Erythroblast (primary cell): ENCODE measurements around the gene BRF1.

Source experiments
- GATA1 ChIP-seq: IDR thresholded peaks from 2 replicates; pipeline ENCODE4 v1.6.1; 2011; ENCODE audit warnings: low read depth, mild to moderate bottlenecking, control low read depth, low read length, moderate library complexity
- POLR2A ChIP-seq: IDR thresholded peaks from 2 replicates; pipeline ENCODE4 v1.6.1; 2011; ENCODE audit warnings: mild to moderate bottlenecking, low read length

GRCh38 chr14:105200641-105201040 is 100.2 kb downstream of the BRF1 start:
- TF ChIP-seq POLR2A: no peak
- no peak for TF ChIP-seq GATA1
